Activated CD4-positive, alpha-beta memory T cell treated with anti-CD3 and anti-CD28 coated beads, Interleukin-2, amount 10 ng/mL, durations not matched to agents 7 days and 5 days (primary cell): ENCODE measurements around the gene PRPF39. TPM values are rescaled to one million over a fixed set of nuclear protein-coding genes. Genes with fewer than 3 reads are reported as not detected.

Experiments
- CTCF ChIA-PET: fragments of 350-600 bp; sonication (Branson Sonifier 250); formaldehyde crosslinking; loops from one replicate; lab custom pipeline; 2021; ENCODE audit warnings: antibody characterized with exemption, inconsistent platforms; lab: Charles Lee
- POLR2A ChIA-PET: fragments of 350-600 bp; sonication (Branson Sonifier 250); formaldehyde crosslinking; loops from one replicate; lab custom pipeline; 2021; ENCODE audit warnings: antibody characterized with exemption; lab: Charles Lee
- DNase-seq: peaks from one replicate; pipeline ENCODE4 v3.0.0-alpha.2; 2020
- H3K27ac Mint-ChIP-seq: one replicate; pipeline ENCODE4 v1.8.0; 2021; ENCODE audit warnings: mild to moderate bottlenecking, mixed read lengths
- H3K27me3 Mint-ChIP-seq: one replicate; pipeline ENCODE4 v1.8.0; 2021; ENCODE audit warnings: mixed read lengths
- H3K36me3 Mint-ChIP-seq: one replicate; pipeline ENCODE4 v1.8.0; 2021; ENCODE audit warnings: low read depth, mixed read lengths
- H3K4me1 Mint-ChIP-seq: one replicate; pipeline ENCODE4 v1.8.0; 2021; ENCODE audit warnings: mixed read lengths
- H3K4me3 Mint-ChIP-seq: one replicate; pipeline ENCODE4 v1.8.0; 2021; ENCODE audit warnings: mild to moderate bottlenecking, mixed read lengths
- H3K9me3 Mint-ChIP-seq: one replicate; pipeline ENCODE4 v1.8.0; 2021; ENCODE audit warnings: mixed read lengths
- total RNA-seq, 2 experiments: library from RNA; stranded (reverse); gene quantifications; one replicate each; pipeline ENCODE4 v1.2.3, GENCODE V29; 2021

PRPF39 gene
- total RNA-seq, 2 experiments from 2014 or later = 35.6 to 42.7 TPM

DNA sequence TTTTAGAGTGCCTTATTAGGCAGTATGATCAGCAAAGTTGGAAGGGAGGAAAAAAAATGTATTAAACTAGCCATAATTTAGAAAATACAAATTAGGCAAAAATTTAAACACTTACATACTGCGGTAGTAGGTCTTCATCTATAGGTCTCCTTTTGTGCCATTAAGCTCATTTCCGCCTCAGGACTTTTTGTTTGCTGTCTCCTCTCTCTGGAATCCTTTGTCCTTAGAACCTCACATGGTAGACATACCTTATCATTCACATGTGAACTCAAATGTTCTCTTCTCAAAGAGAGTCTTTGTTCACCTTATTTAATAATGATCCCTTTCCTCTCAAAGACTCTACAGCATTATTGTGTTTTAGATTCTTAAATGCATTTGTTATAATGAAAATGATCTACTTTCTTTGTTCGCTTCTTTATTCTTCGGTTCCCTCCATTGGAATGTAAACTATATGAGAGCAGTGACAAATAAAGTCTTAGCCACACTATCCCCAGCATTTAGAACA is 66.5 kb downstream of the PRPF39 start:
- Mint-ChIP-seq H3K4me3 (no peak overlapping the region), H3K4me1 (peaks cover 3% of the 10 kb centered on the region), H3K36me3 (peaks cover 26% of the 10 kb centered on the region), H3K27me3 (no peaks in the 10 kb centered on the region), H3K9me3 (no peaks in the 10 kb centered on the region), H3K27ac (no peak overlapping the region)
- POLR2A ChIA-PET = no interaction called here
- CTCF ChIA-PET = interaction anchor here (1.6 kb wide), 1 partner anchor 11 kb away, joined by 3 read pairs; no protein-coding TSS in a partner anchor
- no peak for DNase-seq

- POLR2A ChIA-PET = no interaction called here
- DNase-seq = no peak
- no peak overlapping the region for H3K4me3 Mint-ChIP-seq
- peaks cover 12% of the 10 kb centered on the region for H3K4me1 Mint-ChIP-seq
- CTCF ChIA-PET = no interaction called here
- H3K27ac Mint-ChIP-seq = no peak overlapping the region
- H3K9me3 Mint-ChIP-seq = no peaks in the 10 kb centered on the region
- peaks cover 16% of the 10 kb centered on the region for H3K36me3 Mint-ChIP-seq
- no peaks in the 10 kb centered on the region for H3K27me3 Mint-ChIP-seq
Measured at GRCh38 chr14:45156067-45156466, 72.2 kb downstream of the PRPF39 start.

Other genes starting within 250 kb of the PRPF39 start
- gene KLHL28, start 122.2 kb upstream of the PRPF39 start, total RNA-seq = 10 to 100 TPM; 19.1 to 19.8 TPM
- gene TOGARAM1, start 121.9 kb upstream of the PRPF39 start, total RNA-seq = 1 to 10 TPM; 6.5 to 6.6 TPM
- 10 to 100 TPM; 54.9 to 57.7 TPM for gene FKBP3, start 50.4 kb downstream of the PRPF39 start, total RNA-seq
- gene FANCM, start 51.8 kb downstream of the PRPF39 start, total RNA-seq = 10 to 100 TPM; 12.7 to 13.3 TPM
- gene MIS18BP1, start 169.1 kb downstream of the PRPF39 start, total RNA-seq = 10 to 100 TPM; 66.3 to 66.9 TPM